Stimulated activated CD8-positive, alpha-beta memory T cell treated with anti-CD3 and anti-CD28 coated beads, Interleukin-2, amount 100 ng/mL, for 1 hour (primary cell): Measurements from ENCODE around the gene ZNF18.

Experiments used
- DNase-seq, 2 donors: peaks; one replicate each; pipeline ENCODE4 v3.0.0-alpha.2; 2020; ENCODE audit warnings: low read depth in 2 of 2

ZNF18 gene

DNA sequence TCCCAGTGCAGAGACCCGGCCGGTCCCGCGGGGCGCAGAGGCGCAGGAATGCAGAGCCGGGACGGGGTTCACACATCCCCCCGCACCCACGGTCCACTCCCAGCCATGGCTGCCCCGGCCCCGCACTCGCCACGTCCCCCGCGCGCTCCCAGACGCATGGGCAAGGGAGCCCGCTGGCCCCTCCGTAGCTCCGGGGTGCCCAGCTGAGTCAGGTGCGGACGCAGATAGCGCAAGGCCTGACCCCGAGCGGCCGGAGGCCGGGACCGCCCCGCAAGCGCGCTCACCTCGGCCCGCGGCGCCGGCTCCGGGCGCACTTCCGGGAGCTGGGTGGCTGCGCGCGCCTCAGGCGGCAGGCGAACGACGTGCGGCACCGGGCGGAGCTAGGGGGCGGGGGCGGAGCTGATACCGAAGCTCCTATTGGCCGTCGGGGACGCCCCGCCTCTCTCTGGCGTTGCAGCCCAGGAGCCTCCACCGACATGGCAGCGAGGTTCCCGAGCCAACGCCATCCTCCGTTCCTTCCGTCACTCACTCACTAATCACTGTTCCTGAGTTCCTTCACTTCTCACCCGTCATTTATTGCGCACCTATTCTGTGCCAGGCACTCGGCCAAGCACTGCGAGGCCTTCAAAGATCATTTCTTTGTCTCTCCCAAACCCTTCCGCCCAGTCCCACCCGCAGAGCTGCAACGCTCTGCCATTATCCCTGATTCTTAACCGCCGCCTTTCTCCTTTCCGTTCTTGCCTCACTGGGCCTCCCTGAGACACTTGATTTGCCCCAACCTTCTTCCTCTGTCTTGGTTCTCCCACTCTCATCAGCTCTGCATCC, at the start of gene ZNF18:
Gene ZNF18, minus strand, starts transcription at position 329 of the 825 bp plus-strand sequence. CDS start 4,646 bp downstream, outside the sequence.
- peak; percentile 93 for DNase-seq

GRCh38 chr17:12046786-12047185, 49.5 kb upstream of the ZNF18 start:
- no peak for DNase-seq

- DNase-seq = no peak
Observed at GRCh38 chr17:12043702-12044101, 46.4 kb upstream of the ZNF18 start.

DNA sequence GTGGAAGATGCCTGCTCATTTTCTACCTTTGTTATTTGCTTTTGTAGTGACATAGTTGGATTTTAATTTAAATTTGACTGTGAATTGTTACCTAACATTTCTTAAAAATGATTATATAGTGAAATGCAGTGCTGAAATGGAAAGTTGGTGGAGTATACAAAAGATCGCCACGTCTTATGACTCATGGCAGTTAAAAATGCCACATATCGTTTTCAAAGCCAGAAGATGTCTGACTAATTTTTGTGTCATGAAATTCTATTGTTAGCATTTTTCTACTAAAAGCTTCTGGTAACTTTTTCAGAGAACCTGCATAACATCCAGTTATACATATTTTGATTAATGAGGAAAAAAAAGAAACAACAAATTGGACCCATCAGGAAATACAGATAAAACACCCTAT, 44.0 kb upstream of the ZNF18 start:
- no peak for DNase-seq

GRCh38 chr17:12040478-12040877, 43.2 kb upstream of the ZNF18 start:
- DNase-seq = no peak

- DNase-seq = no peak
Observed at GRCh38 chr17:12037970-12038369, 40.7 kb upstream of the ZNF18 start.

DNA sequence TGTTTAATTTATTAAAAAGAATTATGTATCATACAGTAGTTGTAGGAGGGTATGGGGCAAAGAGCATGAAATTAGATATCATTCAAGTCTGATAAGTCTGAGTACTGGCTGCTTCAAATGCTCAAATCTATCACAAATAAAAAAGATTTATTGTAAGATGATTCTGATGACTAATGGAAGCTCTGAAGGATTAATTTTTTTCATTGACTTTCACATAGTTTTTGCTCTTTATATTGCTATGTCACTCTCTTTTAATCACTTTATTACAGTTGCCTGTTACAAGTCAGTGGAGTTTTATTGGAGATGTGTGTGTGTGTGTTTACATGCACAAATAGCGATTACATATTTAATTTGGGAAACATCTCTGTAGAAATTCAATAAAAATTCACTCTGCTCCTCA, 38.4 kb upstream of the ZNF18 start:
- DNase-seq = no peak

GRCh38 chr17:12034538-12034937, 37.3 kb upstream of the ZNF18 start:
- no peak for DNase-seq

- DNase-seq = no peak
Observed at GRCh38 chr17:12028611-12029010, 31.3 kb upstream of the ZNF18 start.

DNA sequence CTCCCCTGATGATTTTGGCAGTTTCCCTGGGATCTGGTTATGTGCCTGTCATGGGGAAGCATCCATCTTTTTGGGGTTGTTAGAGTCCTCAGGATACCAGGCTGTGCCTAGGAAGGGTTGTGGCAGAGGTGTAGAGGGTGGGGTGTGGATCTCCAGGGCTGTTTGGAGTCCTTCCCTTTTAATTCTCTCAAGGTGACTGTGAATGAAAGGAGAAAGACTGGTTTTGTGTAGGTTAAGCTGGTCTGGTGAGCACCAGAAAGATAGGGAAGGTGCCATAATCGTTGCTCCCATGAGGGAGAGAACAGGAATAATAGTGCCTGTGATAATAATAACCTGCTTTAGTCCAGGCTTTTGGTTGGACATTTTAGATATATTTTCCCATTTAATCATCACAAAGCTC, 30.4 kb upstream of the ZNF18 start:
- DNase-seq = no peak

DNA sequence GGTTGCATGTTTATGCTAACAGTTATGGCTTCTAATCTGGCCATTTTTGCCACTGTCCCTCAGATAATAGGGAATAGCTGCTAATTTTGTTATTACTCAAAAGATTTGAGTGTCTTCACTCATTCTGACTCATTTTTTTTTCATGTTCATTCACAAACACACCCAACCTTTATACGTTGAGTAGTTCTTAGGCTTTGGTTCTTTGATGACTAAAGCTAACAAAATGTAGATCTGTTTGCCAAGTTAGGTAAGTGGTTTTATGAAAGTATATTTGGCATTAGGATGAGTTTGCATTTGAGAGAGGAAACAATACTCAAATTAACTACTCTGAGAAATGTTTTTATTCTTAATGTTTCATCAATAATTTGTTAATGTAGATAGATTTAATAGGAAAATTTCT, 27.1 kb upstream of the ZNF18 start:
- DNase-seq = no peak

DNA sequence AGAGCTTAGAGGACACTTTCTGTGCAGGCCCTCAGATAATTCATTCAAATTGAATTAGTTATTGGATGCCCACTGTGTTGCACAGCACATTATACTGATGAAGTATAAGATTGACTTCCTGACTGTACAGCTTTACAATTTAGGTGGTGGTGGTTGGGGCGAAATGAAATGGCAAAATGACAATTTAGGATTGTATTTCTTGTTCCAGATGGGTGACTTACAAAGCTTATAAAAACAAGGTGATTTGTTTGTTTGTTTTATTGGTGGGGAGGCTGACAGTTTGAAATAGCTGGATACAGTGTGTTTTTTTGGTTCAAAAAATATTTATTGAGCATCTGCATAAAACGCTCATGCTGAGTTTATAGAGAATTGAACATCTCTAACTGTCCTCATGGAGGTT, 25.0 kb upstream of the ZNF18 start:
- DNase-seq = no peak

- DNase-seq = no peak
Observed at GRCh38 chr17:12021623-12022140, 24.4 kb upstream of the ZNF18 start.

DNA sequence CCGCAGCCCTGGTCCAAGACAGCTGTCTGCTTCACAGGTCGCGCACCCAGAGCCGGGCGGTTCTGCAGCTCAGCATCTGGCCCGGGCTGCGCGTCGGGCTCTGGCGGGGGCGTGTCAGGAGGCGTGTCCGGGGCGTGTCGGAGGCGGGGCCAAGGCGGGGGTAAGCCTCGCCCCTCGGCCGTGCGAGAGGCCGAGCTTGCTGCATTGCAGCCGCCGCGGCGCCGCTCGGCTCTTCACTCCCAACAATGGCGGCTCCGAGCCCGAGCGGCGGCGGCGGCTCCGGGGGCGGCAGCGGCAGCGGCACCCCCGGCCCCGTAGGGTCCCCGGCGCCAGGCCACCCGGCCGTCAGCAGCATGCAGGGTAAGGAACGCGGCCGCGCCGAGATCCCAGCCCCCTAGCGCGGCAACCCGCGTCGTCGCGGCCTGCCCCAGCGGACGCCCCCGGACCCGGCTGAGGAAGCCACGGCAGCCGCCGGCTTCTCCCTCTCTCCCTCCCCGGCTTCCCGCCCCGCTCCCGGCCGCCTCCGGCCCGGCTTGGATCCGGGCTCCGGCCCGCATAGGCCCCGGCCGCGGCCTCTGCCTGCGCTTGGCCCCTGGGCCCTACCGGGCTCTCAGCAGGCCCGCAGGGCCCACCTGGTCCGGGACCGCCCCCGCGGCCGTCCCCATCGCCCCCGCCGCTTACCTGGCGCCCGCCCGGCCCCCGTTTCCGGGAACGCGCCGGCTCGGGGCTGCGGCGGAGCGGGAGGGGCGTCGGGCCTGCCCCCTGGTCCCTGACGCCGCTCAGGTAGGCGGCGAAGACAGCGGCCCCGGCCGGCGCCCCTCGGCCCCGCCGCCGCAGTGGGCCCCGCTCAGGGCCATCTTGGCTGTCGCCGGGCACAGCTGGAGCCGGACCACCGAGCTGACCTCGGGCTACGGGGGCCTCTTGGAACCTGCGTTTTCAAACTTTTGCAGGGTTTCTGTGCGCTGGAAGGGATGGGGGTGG, 23.7 kb upstream of the ZNF18 start, which contains the start of gene MAP2K4:
Gene MAP2K4, plus strand, starts transcription at position 236 of the 981 bp plus-strand sequence. Its CDS starts 10 bp downstream, at position 246.
- DNase-seq = peak; percentile 92 to 95

- no peak for DNase-seq
Observed at GRCh38 chr17:12007466-12007865, 10.2 kb upstream of the ZNF18 start.

DNA sequence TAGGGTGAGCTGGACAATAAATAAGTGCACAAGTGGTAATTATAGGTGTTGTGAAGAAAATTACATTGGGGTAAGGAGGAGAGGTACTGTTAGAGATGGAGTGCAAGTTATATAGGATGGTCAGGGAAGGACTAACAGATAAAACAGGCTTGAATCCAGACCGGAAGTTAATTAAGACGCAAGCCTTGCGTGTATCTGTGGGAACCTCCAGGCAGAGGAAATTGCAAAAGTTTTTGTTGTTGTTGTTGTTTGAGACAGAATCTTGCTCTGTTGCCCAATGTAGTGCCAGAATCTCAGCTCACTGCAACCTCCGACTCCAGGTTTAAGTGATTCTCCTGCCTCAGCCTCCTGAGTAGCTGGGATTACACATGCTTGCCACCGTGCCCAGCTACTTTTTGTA, 2.4 kb upstream of the ZNF18 start:
- no peak for DNase-seq

- DNase-seq = no peak
Observed at GRCh38 chr17:11997972-11998233, 628 bp upstream of the ZNF18 start.

DNA sequence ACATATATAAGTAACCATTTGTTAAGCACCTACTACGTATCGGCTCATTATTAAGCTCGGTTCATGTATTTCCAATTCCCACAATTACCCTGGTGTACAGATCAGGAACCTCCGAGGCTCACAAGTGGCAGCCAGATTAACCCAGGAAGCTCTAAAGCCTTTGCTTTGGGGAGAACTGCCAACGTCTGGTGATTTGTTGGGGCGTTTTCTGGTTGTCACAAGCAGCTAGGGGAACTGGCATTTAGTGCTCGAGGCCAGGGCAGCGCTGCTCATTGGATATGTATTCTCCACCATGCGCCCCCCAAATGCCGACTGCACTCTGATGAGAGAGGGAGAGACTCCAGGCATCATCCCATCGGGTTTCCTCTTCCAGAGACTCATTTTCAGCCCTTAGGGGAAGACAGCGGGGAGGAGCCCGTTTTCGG, 541 bp downstream of the ZNF18 start:
- DNase-seq = peak in 1 of 2 donors; percentile 16

DNA sequence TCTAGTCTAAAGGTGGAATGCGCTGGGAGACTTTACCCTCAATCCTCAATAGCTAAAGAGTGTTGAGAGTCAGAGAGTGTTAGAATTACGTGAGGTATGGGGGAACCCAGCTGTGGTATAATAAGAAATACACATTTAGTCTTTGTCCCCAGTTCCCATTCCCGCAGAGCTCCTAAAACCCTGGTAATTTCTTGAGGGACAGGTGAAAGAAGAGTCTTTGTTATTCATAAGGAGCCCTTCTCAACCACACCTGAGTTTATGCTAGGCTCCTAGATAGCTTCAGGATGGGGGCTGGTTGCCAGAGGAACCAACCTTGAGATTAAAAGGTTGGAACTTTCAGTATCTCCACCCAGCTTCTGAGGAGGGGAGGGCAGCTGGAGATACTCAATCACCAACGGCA, 5.8 kb downstream of the ZNF18 start:
- DNase-seq = no peak

DNA sequence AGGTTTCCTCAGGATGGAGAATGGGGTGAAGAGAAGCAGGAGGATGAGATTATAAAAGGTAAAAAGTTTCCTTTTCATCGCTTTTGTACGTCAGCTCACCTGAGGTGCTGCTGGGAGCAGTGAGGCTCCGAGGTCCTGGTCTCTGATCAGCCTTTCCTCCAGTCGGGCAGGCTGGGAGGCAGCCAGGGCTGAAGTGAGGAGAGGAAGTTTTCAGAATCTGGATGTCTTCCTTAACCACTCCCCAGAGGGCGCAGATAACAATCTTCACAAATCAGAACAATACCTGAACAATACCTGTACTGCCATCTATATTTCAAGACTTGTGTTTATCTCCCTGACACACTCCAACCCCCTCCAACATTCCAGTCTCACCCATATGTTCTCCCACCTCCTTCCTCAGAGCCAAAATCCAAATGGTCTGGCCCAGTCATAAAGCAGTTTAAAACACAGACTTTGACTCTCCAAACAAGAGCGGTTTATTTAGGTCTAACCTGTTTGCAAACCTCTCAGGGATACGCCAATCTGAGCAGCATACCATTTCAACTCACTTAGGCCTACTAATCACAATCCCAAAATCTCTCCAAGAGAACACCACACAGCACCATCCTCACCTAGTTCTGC, 6.8 kb downstream of the ZNF18 start:
- no peak for DNase-seq

DNA sequence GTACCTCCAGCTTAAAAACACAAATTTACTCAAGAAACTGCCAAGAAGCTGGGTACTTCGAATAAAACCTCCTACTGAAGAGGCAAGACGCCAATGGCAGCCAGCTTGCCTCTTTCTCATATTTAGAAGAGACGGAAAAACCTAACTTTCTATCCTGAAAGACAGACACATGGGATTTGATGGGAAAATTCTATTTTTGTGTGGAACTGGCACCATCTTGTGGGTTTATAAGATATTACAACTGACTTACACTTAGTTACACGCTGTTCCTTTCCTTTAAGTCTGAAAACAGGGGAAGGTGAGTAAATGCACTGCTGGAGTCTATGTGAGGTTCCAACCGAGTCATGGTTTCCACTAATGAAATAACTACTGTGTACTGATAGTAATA, 10.3 kb downstream of the ZNF18 start:
- no peak for DNase-seq
